Uterus (tissue), 4 donors: ENCODE measurements around the gene CCL23. TPM values are rescaled to one million over a fixed set of nuclear protein-coding genes. Genes with fewer than 3 reads are reported as not detected.

Experiments
- DNase-seq, 2 donors: peaks; one replicate each; pipeline ENCODE4 v3.0.0-alpha.2; 2019 to 2020
- H3K27ac ChIP-seq, 2 donors: fragments of 200-600 bp; sonication (generic); 1 replicate in 1 of 2; 2 replicates in 1 of 2; pipeline ENCODE4 v1.5.1; 2016 to 2018
- H3K27me3 ChIP-seq, 2 donors: fragments of 200-600 bp; sonication (generic); one replicate each; pipeline ENCODE4 v1.5.1; 2018 to 2019; ENCODE audit warnings: control low read depth in 1 of 2
- H3K36me3 ChIP-seq, 2 donors: fragments of 200-600 bp; sonication (generic); one replicate each; pipeline ENCODE4 v1.5.1; 2019; ENCODE audit warnings: control low read depth in 1 of 2
- H3K4me1 ChIP-seq, 2 donors: fragments of 200-600 bp; sonication (generic); one replicate each; pipeline ENCODE4 v1.5.1; 2018 to 2019; ENCODE audit warnings: control low read depth in 1 of 2
- H3K4me3 ChIP-seq, 2 donors: fragments of 200-600 bp; sonication (generic); 1 replicate in 1 of 2; 2 replicates in 1 of 2; pipeline ENCODE4 v1.5.1; 2018 to 2019; ENCODE audit warnings: mild to moderate bottlenecking in 1 of 2
- H3K9me3 ChIP-seq, 2 donors: fragments of 200-600 bp; sonication (generic); one replicate each; pipeline ENCODE4 v1.5.1; 2019; ENCODE audit warnings: control low read depth in 1 of 2
- POLR2A ChIP-seq, 2 donors: fragments of 450-650 bp; IDR thresholded peaks; one replicate each; pipeline ENCODE4 v1.6.1; 2016; ENCODE audit warnings: antibody characterized with exemption in 2 of 2, mild to moderate bottlenecking in 1 of 2, moderate library complexity in 1 of 2
- intact Hi-C: fragments of 100-400 bp; cut with DNase I; formaldehyde crosslinking; loops from one replicate; pipeline ENCODE4 v1.15.1; 2023; ENCODE audit warnings: low total_unique reads
- total RNA-seq, 4 donors: library from RNA; depleted of rRNA in 3 of 4; stranded (reverse); fragments of >200 nt in 3 of 4; gene quantifications; one replicate each; pipeline versions ENCODE4 v1.1.0 to v1.2.4, GENCODE V29; 2014 to 2023
- TF ChIP-seq, protein P1 (sequence below), 4 experiments: fragments of 200-600 bp in 2 of 4; fragments of 450-650 bp in 2 of 4; sonication (generic) in 2 of 4; IDR thresholded peaks; one replicate each; pipeline ENCODE4 v1.5.1; 2016 to 2019; ENCODE audit warnings: antibody characterized with exemption in 4 of 4, mild to moderate bottlenecking in 2 of 4, moderate library complexity in 1 of 4
- donor health status: DM: yes; HTN: yes; CAD: no.

Gene CCL23
- total RNA-seq, 4 donors from 2014 or later: 42.1 to 399 (median 131) TPM; not detected in 1

DNA sequence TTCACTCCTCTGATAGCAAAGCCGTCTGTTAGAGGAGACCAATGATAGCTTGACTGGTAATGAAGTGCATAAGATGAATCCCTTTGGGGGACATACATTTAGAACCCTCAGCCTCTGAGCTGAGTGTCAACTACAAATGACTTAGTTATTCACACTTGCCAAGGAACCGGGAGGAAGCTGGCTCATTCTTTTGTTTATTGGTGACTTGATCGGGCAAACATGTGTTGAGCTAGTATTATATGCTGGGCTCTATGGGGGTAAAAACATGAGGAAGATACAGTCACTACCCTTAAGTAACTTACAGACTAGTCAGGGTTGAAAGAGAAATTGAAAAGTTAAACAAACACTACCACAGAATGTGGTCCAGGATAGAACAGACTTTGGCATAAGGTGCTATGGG, 39.4 kb downstream of the CCL23 start:
- no peak overlapping the region for H3K27ac ChIP-seq
- no peaks in the 10 kb centered on the region for H3K4me1 ChIP-seq
- no peak overlapping the region for H3K4me3 ChIP-seq
- no peaks in the 10 kb centered on the region for H3K27me3 ChIP-seq
- no peaks in the 10 kb centered on the region for H3K36me3 ChIP-seq
- H3K9me3 ChIP-seq: no peaks in the 10 kb centered on the region
- intact Hi-C loops: no loop called here
- DNase-seq: no peak
- TF ChIP-seq, protein P1, sequence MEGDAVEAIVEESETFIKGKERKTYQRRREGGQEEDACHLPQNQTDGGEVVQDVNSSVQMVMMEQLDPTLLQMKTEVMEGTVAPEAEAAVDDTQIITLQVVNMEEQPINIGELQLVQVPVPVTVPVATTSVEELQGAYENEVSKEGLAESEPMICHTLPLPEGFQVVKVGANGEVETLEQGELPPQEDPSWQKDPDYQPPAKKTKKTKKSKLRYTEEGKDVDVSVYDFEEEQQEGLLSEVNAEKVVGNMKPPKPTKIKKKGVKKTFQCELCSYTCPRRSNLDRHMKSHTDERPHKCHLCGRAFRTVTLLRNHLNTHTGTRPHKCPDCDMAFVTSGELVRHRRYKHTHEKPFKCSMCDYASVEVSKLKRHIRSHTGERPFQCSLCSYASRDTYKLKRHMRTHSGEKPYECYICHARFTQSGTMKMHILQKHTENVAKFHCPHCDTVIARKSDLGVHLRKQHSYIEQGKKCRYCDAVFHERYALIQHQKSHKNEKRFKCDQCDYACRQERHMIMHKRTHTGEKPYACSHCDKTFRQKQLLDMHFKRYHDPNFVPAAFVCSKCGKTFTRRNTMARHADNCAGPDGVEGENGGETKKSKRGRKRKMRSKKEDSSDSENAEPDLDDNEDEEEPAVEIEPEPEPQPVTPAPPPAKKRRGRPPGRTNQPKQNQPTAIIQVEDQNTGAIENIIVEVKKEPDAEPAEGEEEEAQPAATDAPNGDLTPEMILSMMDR (IDR thresholded peaks at IDR 0.05): no peak
- TF ChIP-seq POLR2A (IDR thresholded peaks at IDR 0.05): no peak

DNA sequence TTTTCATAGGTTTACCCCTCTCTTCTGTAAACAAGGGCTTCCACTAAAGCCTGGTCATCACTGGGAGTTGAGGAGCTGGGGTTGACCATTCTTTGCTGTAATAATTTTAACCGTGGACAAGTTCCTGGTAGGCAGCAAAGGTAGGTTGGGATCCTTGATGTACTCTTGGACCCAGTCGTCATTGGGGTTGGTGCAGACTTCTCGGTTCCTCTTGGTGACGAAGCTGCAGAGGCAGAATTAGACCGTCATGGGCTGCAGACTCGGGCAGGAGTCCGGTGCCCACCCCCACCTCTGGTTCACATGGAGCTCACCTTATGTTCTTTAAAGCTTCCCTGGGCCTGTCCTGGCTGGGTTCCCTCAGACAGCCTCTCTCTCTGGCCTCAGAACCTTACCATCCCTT, 40.3 kb downstream of the CCL23 start:
- Histone ChIP-seq H3K27ac (no peak overlapping the region), H3K27me3 (no peaks in the 10 kb centered on the region), H3K4me3 (no peak overlapping the region), H3K9me3 (no peaks in the 10 kb centered on the region), H3K4me1 (no peaks in the 10 kb centered on the region), H3K36me3 (no peaks in the 10 kb centered on the region)
- TF ChIP-seq, protein P1 (IDR thresholded peaks at IDR 0.05): no peak
- intact Hi-C loops: no loop called here
- no peak for DNase-seq

DNA sequence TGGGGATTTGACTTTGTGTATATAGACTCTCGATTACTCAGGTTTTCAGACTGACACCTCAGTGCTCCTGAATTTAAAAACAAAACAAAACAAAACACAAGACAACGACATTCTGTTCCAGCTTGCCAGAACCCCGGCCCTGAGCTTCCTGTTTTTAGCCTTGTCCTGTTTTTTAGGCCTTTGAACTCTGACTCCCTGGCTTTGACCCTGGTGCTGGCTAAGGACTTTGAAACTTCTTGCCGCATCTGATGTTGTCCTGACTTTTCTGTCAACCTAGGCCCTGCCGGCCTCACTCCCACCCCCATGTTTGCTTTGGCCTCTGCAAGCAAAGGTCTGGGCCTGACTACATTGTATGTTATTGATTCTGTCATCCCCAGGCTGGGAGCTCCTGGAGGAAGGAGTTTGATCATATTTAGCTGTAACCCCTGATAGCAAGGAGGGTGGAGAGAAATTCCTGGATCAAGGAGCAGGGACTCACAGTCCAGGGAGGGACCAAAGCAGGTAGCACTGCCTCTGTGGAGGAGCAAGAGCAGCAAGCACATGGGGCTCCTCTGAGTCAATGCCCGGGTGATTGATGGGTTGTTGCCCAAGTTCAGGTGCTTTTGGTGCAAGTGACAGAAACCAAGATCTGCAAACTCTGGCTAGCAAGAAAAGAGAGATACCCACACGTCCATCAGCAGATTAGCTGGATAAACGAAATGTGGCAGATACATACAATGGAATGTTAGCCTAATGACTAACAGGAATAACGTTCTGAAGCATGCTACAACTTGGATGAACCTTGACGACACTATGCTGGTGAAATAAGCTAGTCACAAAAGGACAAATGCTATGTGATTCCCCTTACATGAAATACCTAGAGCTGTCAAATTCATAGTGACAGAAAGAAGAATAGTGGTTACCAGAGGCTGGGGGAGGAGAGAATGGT, 44.2 kb downstream of the CCL23 start:
- Histone ChIP-seq H3K9me3 (no peaks in the 10 kb centered on the region), H3K4me1 (no peaks in the 10 kb centered on the region), H3K27ac (peak overlapping the region in 1 of 2 donors; percentile 21), H3K27me3 (no peaks in the 10 kb centered on the region), H3K4me3 (no peak overlapping the region), H3K36me3 (no peaks in the 10 kb centered on the region)
- intact Hi-C loops: no loop called here
- TF ChIP-seq, protein P1 (IDR thresholded peaks at IDR 0.05): no peak
- DNase-seq: no peak

DNA sequence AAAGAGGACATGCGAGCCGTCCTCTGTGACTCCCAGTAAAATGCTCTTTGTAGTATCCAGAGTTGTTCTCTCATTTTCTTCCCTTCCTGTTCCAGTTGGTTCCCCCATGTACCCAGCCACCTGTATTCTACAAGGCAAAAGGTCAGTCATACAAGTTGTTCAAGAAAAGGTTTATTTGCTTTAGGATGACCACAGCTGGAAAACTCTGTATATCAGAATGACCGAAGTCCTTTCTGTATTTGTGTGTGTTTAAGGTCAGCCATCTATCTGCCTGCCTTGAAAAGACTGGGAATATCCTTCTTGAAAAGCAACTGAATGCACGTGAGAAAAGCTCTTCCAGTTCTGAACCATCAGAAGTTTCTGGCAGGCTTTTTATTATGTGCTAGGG, 44.8 kb downstream of the CCL23 start:
- Histone ChIP-seq H3K27ac (peak overlapping the region in 1 of 2 donors; percentile 21), H3K27me3 (no peaks in the 10 kb centered on the region), H3K36me3 (no peaks in the 10 kb centered on the region), H3K4me3 (no peak overlapping the region), H3K9me3 (no peaks in the 10 kb centered on the region), H3K4me1 (no peaks in the 10 kb centered on the region)
- no peak for DNase-seq
- TF ChIP-seq POLR2A (IDR thresholded peaks at IDR 0.05): no peak
- TF ChIP-seq, protein P1 (IDR thresholded peaks at IDR 0.05): no peak
- intact Hi-C loops: no loop called here

DNA sequence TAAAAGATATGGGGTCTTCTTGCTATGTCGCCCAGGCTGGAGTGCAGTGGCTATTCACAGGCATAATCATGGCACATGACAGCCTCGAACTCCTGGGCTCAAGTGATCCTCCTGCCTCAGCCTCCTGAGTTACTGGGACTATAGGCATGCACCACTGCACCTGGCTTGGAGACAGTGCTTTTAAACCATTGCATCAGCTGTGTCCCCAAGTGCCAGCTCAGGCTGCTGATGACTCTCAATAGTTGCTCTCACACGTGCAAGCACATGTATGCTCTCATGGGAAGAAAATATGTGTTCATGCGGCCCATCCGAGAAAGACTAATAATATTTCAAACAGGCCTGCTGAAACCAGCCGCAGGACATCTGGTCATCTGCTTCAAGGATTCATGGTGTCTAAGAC, 45.2 kb downstream of the CCL23 start:
- H3K36me3 ChIP-seq: no peaks in the 10 kb centered on the region
- no peak overlapping the region for H3K4me3 ChIP-seq
- no peaks in the 10 kb centered on the region for H3K9me3 ChIP-seq
- H3K4me1 ChIP-seq: no peaks in the 10 kb centered on the region
- H3K27ac ChIP-seq: peak overlapping the region in 1 of 2 donors; percentile 27
- H3K27me3 ChIP-seq: no peaks in the 10 kb centered on the region
- no peak for DNase-seq
- TF ChIP-seq, protein P1 (IDR thresholded peaks at IDR 0.05): no peak
- TF ChIP-seq POLR2A (IDR thresholded peaks at IDR 0.05): no peak
- intact Hi-C loops: no loop called here
